Naive thymus-derived CD4-positive, alpha-beta T cell (primary cell): Measurements from ENCODE around the gene AK8. TPM values are rescaled to one million over a fixed set of nuclear protein-coding genes. Genes with fewer than 3 reads are reported as not detected.

Experiments used
- ATAC-seq: fragments of 150-1000 bp; cut with Tn5 transposase; 2 replicates; pipeline ENCODE4 v1.10.0; 2021; ENCODE audit warnings: mild to moderate bottlenecking, moderate library complexity
- CTCF ChIA-PET: fragments of 350-600 bp; sonication (Branson Sonifier 250); formaldehyde crosslinking; loops from one replicate; lab custom pipeline; 2021; ENCODE audit warnings: antibody characterized with exemption; lab: Charles Lee
- POLR2A ChIA-PET: fragments of 350-600 bp; sonication (Branson Sonifier 250); formaldehyde crosslinking; loops from one replicate; lab custom pipeline; 2021; ENCODE audit warnings: antibody characterized with exemption, inconsistent platforms; lab: Charles Lee
- DNase-seq, 9 donors: peaks; one replicate each; pipeline versions ENCODE4 v3.0.0 to v3.0.0-alpha.2; 2020 to 2022; ENCODE audit warnings: mixed read lengths in 1 of 9
- H3K27ac ChIP-seq: one replicate; pipeline ENCODE4 v1.7.0; 2013; ENCODE audit warnings: mild to moderate bottlenecking, low read depth, low read length, moderate library complexity
- H3K27me3 ChIP-seq, 2 donors: one replicate each; pipeline ENCODE4 v1.7.0; 2013; ENCODE audit warnings: low read length in 2 of 2, mild to moderate bottlenecking in 2 of 2, moderate library complexity in 2 of 2; ENCODE audit not compliant: control insufficient read depth in 2 of 2, insufficient read depth in 2 of 2
- H3K36me3 ChIP-seq, 3 experiments: 1 replicate in 2 of 3; 2 replicates in 1 of 3; pipeline ENCODE4 v1.7.0; 2013; ENCODE audit warnings: low read length in 3 of 3, mild to moderate bottlenecking in 3 of 3, moderate library complexity in 1 of 3; ENCODE audit not compliant: insufficient read depth in 3 of 3, control insufficient read depth in 2 of 3
- H3K4me1 ChIP-seq, 2 donors: one replicate each; pipeline ENCODE4 v1.7.0; 2013; ENCODE audit warnings: low read length in 2 of 2, mild to moderate bottlenecking in 2 of 2, moderate library complexity in 1 of 2; ENCODE audit not compliant: control insufficient read depth in 2 of 2, insufficient read depth in 2 of 2
- H3K4me3 ChIP-seq: 2 replicates; pipeline ENCODE4 v1.7.0; 2013; ENCODE audit warnings: mild to moderate bottlenecking, low read length
- H3K9me3 ChIP-seq, 3 experiments: 1 replicate in 2 of 3; 2 replicates in 1 of 3; pipeline ENCODE4 v1.7.0; 2013; ENCODE audit warnings: low read length in 3 of 3; ENCODE audit not compliant: control insufficient read depth in 2 of 3
- H3K27ac Mint-ChIP-seq, 9 donors: one replicate each; pipeline ENCODE4 v1.8.0; 2020 to 2022; ENCODE audit warnings: mixed read lengths in 9 of 9, mild to moderate bottlenecking in 8 of 9, moderate library complexity in 5 of 9, inconsistent platforms in 2 of 9
- H3K27me3 Mint-ChIP-seq, 5 donors: one replicate each; pipeline ENCODE4 v1.8.0; 2021 to 2022; ENCODE audit warnings: mixed read lengths in 5 of 5, mild to moderate bottlenecking in 1 of 5
- H3K36me3 Mint-ChIP-seq, 5 donors: one replicate each; pipeline ENCODE4 v1.8.0; 2020 to 2022; ENCODE audit warnings: mixed read lengths in 5 of 5, mild to moderate bottlenecking in 3 of 5, inconsistent platforms in 1 of 5
- H3K4me1 Mint-ChIP-seq, 7 donors: one replicate each; pipeline ENCODE4 v1.8.0; 2020 to 2022; ENCODE audit warnings: mixed read lengths in 7 of 7, mild to moderate bottlenecking in 3 of 7, inconsistent platforms in 1 of 7
- H3K4me3 Mint-ChIP-seq, 10 donors: one replicate each; pipeline ENCODE4 v1.8.0; 2020 to 2022; ENCODE audit warnings: mild to moderate bottlenecking in 10 of 10, mixed read lengths in 10 of 10, moderate library complexity in 6 of 10, inconsistent platforms in 2 of 10
- H3K9me3 Mint-ChIP-seq, 11 donors: one replicate each; pipeline ENCODE4 v1.8.0; 2020 to 2022; ENCODE audit warnings: mixed read lengths in 11 of 11, mild to moderate bottlenecking in 4 of 11, inconsistent platforms in 1 of 11, moderate library complexity in 1 of 11
- intact Hi-C, 2 donors: fragments of 100-400 bp; cut with micrococcal nuclease; formaldehyde crosslinking; loops; one replicate each; pipeline ENCODE4 v1.15.1; 2023
- polyA plus RNA-seq, 2 donors: library from polyadenylated mRNA; unstranded; fragments of 300-500 nt; fragmentation: Illumina TruSeq; gene quantifications; one replicate each; pipeline ENCODE4 v1.2.3, GENCODE V29; 2021
- total RNA-seq, 6 experiments: library from RNA in 5 of 6; stranded (reverse) in 5 of 6; gene quantifications; 1 replicate in 5 of 6; 2 replicates in 1 of 6; pipeline ENCODE4 v1.2.3 and lab custom pipeline; 2021 to 2026

The AK8 gene
- total and polyA plus RNA-seq, 7 experiments from 2014 or later = 0.10 to 0.20 (median 0.12) TPM; not detected in 4

GRCh38 chr9:132750668-132751067, 127.4 kb downstream of the AK8 start:
- H3K27ac Mint-ChIP-seq = no peak overlapping the region
- ATAC-seq (no peak), DNase-seq (no peak)
- H3K36me3 Mint-ChIP-seq = no peaks in the 10 kb centered on the region
- H3K9me3 ChIP-seq = no peaks in the 10 kb centered on the region
- intact Hi-C loops = no loop called here
- peaks cover 0 to 1% of the 10 kb centered on the region in 2 donors for H3K27me3 ChIP-seq
- POLR2A ChIA-PET = no interaction called here
- H3K36me3 ChIP-seq = no peaks in the 10 kb centered on the region
- H3K4me1 Mint-ChIP-seq = no peaks in the 10 kb centered on the region
- H3K4me3 Mint-ChIP-seq = no peak overlapping the region
- CTCF ChIA-PET = no interaction called here
- no peak overlapping the region for H3K4me3 ChIP-seq
- H3K9me3 Mint-ChIP-seq = no peaks in the 10 kb centered on the region
- no peak overlapping the region for H3K27ac ChIP-seq
- peaks cover 3 to 19% (median 11%) of the 10 kb centered on the region in 5 donors for H3K27me3 Mint-ChIP-seq
- H3K4me1 ChIP-seq = no peaks in the 10 kb centered on the region

DNA sequence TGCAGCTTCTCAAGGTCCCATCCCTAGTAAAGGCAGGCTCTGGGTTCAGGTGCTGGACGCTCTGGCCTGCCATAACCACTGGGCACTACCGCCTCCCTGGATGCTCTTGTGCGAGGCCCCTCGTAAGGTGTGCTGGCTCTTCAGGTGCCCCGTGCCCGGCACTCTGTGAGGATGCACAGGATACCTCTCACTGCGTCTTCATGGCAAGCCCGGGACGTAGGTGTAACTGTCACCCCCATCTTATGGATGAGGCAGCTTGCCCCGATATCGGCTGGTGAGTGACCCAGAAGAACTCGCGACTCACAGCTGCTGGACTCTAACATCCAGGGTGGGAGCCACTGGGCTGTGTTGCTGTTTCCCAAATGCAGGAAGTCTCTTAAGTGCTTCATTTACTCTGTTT, 128.8 kb downstream of the AK8 start:
- Histone ChIP-seq H3K27ac (no peak overlapping the region), H3K4me3 (no peak overlapping the region), H3K36me3 (no peaks in the 10 kb centered on the region), H3K4me1 (no peaks in the 10 kb centered on the region), H3K27me3 (peaks cover 3 to 8% of the 10 kb centered on the region in 2 donors), H3K9me3 (no peaks in the 10 kb centered on the region)
- Mint-ChIP-seq H3K27ac (no peak overlapping the region), H3K4me3 (no peak overlapping the region), H3K4me1 (peaks cover 0 to 7% (median 4%) of the 10 kb centered on the region in 7 donors), H3K9me3 (no peaks in the 10 kb centered on the region), H3K27me3 (peaks cover 11 to 33% (median 24%) of the 10 kb centered on the region in 5 donors), H3K36me3 (no peaks in the 10 kb centered on the region)
- intact Hi-C loops = no loop called here
- ChIA-PET POLR2A (no interaction called here), CTCF (no interaction called here)
- DNase-seq (no peak), ATAC-seq (no peak)

DNA sequence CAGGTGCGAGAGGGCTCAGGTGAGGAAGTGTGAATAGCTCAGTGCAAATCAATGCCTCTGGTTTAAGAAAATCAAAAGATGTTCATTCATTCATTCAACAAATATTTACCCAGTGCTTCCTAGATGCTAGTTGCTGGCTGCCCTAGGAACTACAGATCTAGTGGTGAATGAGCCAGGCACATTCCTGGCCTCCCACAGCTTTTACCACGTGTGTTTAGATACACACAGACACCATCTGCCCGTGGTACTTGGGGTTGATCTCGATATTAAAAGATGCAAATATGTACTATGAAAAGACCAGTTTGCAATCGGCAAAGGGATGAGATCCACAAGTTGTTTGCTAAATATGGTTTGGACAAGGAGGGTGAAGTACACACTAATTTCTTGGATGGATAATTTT, 129.6 kb downstream of the AK8 start:
- POLR2A ChIA-PET = no interaction called here
- no peaks in the 10 kb centered on the region for H3K36me3 ChIP-seq
- no peak for DNase-seq
- H3K4me1 Mint-ChIP-seq = peaks cover 0 to 13% (median 4%) of the 10 kb centered on the region in 7 donors
- no peaks in the 10 kb centered on the region for H3K9me3 Mint-ChIP-seq
- H3K27ac ChIP-seq = no peak overlapping the region
- ATAC-seq = no peak
- H3K27ac Mint-ChIP-seq = no peak overlapping the region
- peaks cover 3 to 16% of the 10 kb centered on the region in 2 donors for H3K27me3 ChIP-seq
- H3K4me3 ChIP-seq = no peak overlapping the region
- H3K36me3 Mint-ChIP-seq = no peaks in the 10 kb centered on the region
- intact Hi-C loops = no loop called here
- CTCF ChIA-PET = no interaction called here
- H3K9me3 ChIP-seq = no peaks in the 10 kb centered on the region
- no peak overlapping the region for H3K4me3 Mint-ChIP-seq
- peaks cover 19 to 37% (median 33%) of the 10 kb centered on the region in 5 donors for H3K27me3 Mint-ChIP-seq
- no peaks in the 10 kb centered on the region for H3K4me1 ChIP-seq

- ChIA-PET CTCF (no interaction called here), POLR2A (interaction anchor here (0.6 kb wide), 1 partner anchor 1351 kb away, joined by 3 read pairs; no protein-coding TSS in a partner anchor)
- Mint-ChIP-seq H3K4me3 (no peak overlapping the region), H3K9me3 (no peaks in the 10 kb centered on the region), H3K27ac (no peak overlapping the region), H3K27me3 (peaks cover 39 to 56% (median 49%) of the 10 kb centered on the region in 5 donors), H3K4me1 (peaks cover 0 to 15% (median 4%) of the 10 kb centered on the region in 7 donors), H3K36me3 (no peaks in the 10 kb centered on the region)
- no peak overlapping the region for H3K27ac ChIP-seq
- no peak overlapping the region for H3K4me3 ChIP-seq
- H3K27me3 ChIP-seq = peaks cover 3 to 17% of the 10 kb centered on the region in 2 donors
- H3K4me1 ChIP-seq = no peaks in the 10 kb centered on the region
- intact Hi-C loops = no loop called here
- H3K9me3 ChIP-seq = no peaks in the 10 kb centered on the region
- no peaks in the 10 kb centered on the region for H3K36me3 ChIP-seq
- DNase-seq (no peak), ATAC-seq (no peak)
These were observed 132.1 kb downstream of the AK8 start for GRCh38 chr9:132745756-132746709.

- intact Hi-C loops = no loop called here
- Mint-ChIP-seq H3K9me3 (no peaks in the 10 kb centered on the region), H3K4me1 (peaks cover 0 to 15% (median 4%) of the 10 kb centered on the region in 7 donors), H3K36me3 (no peaks in the 10 kb centered on the region), H3K27ac (peak overlapping the region in 1 of 9 donors; percentile 30), H3K4me3 (peak overlapping the region in 3 of 10 donors; percentile 5 to 44 (median 24)), H3K27me3 (peaks cover 39 to 65% (median 49%) of the 10 kb centered on the region in 5 donors)
- H3K9me3 ChIP-seq = no peaks in the 10 kb centered on the region
- POLR2A ChIA-PET = no interaction called here
- ATAC-seq (no peak), DNase-seq (no peak)
- no peaks in the 10 kb centered on the region for H3K36me3 ChIP-seq
- peaks cover 3 to 17% of the 10 kb centered on the region in 2 donors for H3K27me3 ChIP-seq
- no peak overlapping the region for H3K4me3 ChIP-seq
- CTCF ChIA-PET = no interaction called here
- no peaks in the 10 kb centered on the region for H3K4me1 ChIP-seq
- H3K27ac ChIP-seq = no peak overlapping the region
These were observed 133.0 kb downstream of the AK8 start for GRCh38 chr9:132744881-132745755.

- ChIA-PET CTCF (no interaction called here), POLR2A (no interaction called here)
- H3K27ac ChIP-seq = no peak overlapping the region
- ATAC-seq (no peak), DNase-seq (no peak)
- H3K4me1 ChIP-seq = no peaks in the 10 kb centered on the region
- no peaks in the 10 kb centered on the region for H3K9me3 ChIP-seq
- H3K36me3 ChIP-seq = no peaks in the 10 kb centered on the region
- H3K27ac Mint-ChIP-seq = no peak overlapping the region
- H3K36me3 Mint-ChIP-seq = no peaks in the 10 kb centered on the region
- H3K4me3 Mint-ChIP-seq = no peak overlapping the region
- peaks cover 39 to 69% (median 49%) of the 10 kb centered on the region in 5 donors for H3K27me3 Mint-ChIP-seq
- no peak overlapping the region for H3K4me3 ChIP-seq
- intact Hi-C loops = no loop called here
- H3K27me3 ChIP-seq = peaks cover 3 to 17% of the 10 kb centered on the region in 2 donors
- H3K9me3 Mint-ChIP-seq = no peaks in the 10 kb centered on the region
- peaks cover 0 to 15% (median 4%) of the 10 kb centered on the region in 7 donors for H3K4me1 Mint-ChIP-seq
These were observed 134.1 kb downstream of the AK8 start for GRCh38 chr9:132743931-132744479.
